HG02840 (cell line): ENCODE results near the gene THBS2.
"Not testable (repeated sequence)": the region's sequence is repeated elsewhere in the genome, so short reads cannot be mapped to it uniquely, and the experiment has no call there.

Source experiments
- ATAC-seq: cut with Tn5 transposase; IDR thresholded peaks from one replicate; pipeline ENCODE4 v1.9.1; 2021; ENCODE audit warnings: mild to moderate bottlenecking, moderate library complexity, moderate number of reproducible peaks; ENCODE audit not compliant: unreplicated experiment, low FRiP score

Gene THBS2

DNA sequence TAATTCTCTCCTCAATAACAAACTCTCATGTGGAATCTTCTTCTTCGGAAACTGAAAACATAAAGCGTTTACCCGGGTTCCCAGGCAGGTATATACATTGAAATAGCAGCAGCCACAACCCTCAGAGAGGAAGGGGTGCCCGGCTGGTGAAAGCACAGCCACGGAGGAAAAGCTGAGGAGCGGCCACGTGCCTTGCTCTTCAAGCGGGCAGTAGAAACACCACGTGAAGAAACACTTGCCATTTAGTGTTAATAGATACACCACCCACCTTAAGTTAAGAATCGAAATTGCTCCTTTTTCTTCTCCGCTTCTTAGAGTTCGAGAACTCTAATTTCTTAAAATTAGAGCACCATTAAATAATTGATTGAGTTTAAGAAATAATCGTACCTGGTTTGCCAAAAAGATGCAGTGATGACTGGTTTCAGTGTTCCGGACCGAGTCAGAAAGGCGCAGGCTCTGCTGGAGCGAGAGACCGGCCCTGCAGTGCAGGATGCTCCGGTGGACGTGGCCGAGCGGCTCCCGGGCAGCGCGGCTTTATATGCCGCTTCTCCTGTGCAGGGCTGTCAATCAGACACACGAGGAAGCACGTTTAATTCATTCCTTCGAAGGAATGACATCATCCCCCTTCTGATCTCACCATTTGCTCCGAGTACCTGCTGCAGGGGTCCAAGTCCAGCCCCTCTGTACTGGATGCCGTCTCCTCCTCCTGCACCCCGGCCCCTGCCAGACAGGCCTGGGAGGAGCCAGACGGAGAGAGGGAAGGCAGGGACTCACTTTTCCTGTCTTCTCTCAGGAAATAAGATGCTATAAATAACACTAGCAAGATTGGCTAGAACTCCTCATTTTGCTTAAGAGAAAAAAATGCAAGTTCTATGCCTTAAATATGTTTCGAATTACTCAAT is at the start of gene THBS2:
Gene THBS2, minus strand, starts transcription at position 510 of the 902 bp plus-strand sequence. CDS start 3,062 bp downstream, outside the sequence.
- ATAC-seq: no peak

GRCh38 chr6:169302716-169303115 is 49.1 kb upstream of the THBS2 start:
- no peak for ATAC-seq

GRCh38 chr6:169302255-169302654 is 48.6 kb upstream of the THBS2 start:
- ATAC-seq: no peak

GRCh38 chr6:169300916-169301315 is 47.3 kb upstream of the THBS2 start:
- ATAC-seq: no peak

GRCh38 chr6:169298626-169299025 is 45.0 kb upstream of the THBS2 start:
- ATAC-seq: not testable (repeated sequence)

- ATAC-seq: no peak
These were observed 43.0 kb upstream of the THBS2 start for GRCh38 chr6:169296622-169297021.

- no peak for ATAC-seq
These were observed 42.5 kb upstream of the THBS2 start for GRCh38 chr6:169296170-169296569.

DNA sequence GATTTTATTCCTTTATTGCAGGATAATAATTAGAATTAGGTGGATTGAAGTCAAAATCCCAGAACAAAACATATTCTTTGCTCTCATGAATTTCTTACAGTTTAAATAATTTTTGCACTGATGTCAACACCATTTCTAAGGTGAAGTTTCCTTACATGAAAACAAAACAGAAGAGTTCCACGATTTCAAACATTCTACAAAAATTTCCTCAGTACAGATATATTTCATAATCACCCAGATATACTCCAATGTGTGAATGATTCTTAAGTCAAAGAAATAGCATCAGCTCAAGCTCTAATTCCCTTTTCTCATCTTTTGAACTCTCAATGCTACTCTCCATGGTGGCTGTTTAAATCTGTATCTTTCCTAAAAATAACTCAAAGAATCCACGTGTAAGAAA is 39.5 kb upstream of the THBS2 start:
- ATAC-seq: no peak

DNA sequence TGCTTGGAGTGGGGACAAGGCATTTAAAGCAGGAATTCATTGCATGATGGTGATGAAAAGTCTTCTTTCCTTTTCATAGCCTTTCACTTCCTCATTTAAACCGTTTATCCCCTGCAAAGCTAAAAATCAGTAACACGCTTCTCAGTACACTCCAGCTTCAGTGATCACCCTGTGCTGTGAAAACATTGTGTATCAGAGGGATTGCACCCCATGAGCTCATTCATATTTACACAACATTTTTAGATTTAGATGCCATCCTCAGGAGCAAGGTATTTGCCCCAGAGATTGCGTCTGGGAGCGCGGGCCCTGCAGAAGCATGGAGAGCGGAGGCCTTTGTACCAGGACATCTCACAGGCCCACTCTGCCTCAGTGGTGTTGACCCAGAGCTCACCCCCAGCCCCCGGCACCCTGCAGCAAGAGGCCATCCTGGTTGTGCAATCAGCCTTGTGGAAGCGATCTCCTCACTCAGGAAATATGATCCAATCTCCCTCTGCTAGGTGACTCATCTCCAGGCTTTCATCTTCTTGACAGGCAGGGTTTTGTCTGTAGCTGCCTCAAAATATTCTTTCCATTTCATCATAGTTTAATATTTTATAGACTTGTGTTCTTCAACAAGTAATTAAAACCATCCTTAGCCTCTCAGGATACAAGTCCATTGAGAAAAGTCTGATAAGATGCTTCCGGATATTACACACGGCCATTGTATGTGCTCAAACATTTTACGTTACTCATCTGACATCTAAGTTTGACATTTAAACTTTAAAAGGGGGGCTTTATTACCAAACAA is 38.9 kb upstream of the THBS2 start:
- no peak for ATAC-seq

DNA sequence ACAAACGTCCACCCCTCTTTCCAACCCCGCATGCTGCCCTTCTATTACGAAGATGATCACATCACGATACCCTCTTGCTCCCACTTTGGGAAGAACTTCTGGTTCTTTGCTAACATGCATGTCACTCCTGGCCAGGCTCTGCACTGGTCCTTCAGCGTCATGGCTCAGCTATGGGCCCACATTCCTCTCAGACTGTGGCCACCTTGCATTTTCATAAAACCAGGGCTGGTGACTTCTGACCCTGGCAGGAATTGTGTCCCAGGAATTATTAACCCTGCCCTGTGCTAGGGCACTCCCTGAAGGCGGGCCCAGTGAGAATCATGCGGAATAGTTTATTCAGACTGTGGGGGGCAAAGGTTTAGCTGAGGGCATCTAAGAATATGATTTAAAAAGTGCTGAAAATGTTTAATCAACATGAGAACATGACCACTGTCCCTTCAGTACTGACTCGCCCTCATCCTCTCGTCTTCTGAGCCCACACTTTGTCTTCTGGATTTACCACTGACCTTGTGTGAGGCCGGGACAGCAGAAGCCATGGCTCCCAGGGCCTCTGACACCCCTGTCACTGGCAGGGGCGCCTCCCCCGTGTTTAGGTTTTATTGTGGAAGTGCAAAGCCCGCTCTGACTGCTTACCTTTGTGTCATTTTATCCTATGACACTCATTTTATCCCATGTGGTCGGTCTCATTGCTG is 38.1 kb upstream of the THBS2 start:
- no peak for ATAC-seq

- no peak for ATAC-seq
These were observed 37.5 kb upstream of the THBS2 start for GRCh38 chr6:169291148-169291547.

DNA sequence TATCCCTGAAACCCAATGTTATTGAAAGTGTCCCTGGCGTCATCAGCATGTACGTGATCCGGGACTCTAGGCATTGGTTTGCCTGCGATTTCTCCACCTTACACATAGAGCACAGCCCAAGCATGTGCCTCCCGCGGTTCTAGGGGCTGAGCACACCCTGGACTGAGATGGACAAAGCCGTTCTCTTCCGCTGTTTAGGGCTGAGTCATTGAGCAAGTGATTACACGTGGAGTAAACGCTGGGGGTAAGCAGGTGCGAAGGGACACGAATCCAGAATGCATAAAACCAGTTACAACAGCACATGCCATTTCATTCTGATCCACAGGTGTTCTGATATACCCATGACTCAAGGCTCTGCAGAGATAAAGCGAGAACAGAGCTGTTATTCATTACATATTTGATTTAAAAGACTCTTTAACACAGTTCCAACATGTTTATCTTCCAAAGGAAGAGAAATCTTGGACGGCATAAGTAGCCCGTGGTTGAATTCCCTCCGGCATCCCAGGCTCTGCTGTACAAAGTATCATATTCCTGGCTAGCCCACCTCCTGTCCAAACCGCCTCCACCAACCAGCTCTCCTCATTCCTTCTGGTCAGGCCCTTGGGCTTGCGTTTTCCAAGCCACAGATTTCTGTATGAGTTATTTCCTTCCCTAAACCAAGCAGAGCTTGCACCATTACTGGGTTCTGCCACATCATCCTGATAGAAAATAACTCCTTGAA is 36.1 kb upstream of the THBS2 start:
- no peak for ATAC-seq

GRCh38 chr6:169289257-169289618 is 35.6 kb upstream of the THBS2 start:
- ATAC-seq: no peak

DNA sequence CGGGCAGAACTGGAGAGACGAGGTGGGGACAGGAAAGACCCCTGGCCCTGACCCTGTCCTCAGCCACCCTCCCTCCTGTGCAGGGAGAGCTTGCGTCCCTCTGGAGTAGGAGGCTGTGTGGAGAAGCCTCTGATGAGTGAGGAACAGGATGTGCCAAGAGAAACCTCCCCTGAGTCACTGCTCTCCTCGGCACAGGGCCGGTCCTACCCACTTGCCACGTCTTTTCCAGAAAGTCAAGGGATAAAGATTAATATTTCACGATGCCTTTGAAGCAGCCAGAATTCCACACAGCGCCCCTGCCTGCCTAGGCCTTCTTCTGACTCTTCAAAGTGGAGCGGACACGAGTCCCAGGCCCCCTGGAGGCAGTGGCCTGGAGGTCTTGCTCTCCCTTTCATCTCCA is 34.9 kb upstream of the THBS2 start:
- no peak for ATAC-seq

DNA sequence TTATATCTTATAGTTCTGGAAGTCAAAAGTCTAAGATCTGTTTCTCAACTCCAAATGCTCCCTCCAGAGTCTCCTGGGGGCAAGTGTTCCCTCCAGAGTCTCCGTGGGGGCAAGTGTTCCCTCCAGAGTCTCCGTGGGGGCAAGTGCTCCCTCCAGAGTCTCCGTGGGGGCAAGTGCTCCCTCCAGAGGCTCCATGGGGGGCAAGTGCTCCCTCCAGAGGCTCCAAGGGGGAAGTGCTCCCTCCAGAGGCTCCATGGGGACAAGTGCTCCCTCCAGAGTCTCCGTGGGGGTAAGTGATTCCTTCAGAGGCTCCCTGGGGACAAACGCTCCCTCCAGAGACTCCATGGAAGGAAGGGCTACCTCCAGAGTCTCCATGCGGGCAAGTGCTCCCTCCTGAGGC is 34.0 kb upstream of the THBS2 start:
- no peak for ATAC-seq

DNA sequence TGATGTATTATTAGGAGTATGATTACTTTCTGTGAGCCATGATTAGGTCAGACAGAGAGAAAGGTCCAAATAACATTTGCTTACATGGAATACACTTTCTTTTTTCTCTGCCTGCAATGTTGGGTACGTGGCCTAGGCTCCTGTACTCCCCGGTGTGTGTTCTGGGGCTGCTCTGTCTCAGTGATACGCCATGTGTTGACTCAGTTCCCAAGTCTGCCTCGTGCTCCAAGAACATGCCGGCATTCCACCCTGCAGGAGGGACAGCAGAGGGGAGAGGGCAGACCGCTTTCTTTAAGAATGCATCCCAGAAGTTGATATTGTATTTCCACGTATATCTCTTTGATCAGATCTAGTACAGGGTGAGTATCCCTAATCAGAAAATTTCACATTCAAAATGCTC is 33.3 kb upstream of the THBS2 start:
- ATAC-seq: no peak

- ATAC-seq: no peak
These were observed 31.5 kb upstream of the THBS2 start for GRCh38 chr6:169285165-169285564.

DNA sequence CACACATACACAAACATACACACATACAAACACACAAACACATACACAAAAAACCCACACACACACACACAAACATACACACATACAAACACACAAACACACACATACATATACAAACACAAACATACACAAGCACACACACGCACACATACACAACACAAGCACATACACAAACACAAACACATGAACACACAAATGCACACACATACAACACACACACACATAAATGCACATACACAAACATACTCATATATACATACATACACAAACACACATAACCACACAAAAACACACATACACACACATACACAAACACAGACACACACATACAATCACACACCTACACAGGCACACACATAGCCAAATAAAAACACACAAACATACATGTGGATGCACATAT is 30.3 kb upstream of the THBS2 start:
- no peak for ATAC-seq

- ATAC-seq: no peak
These were observed 28.4 kb upstream of the THBS2 start for GRCh38 chr6:169282043-169282442.

GRCh38 chr6:169277619-169278018 is 24.0 kb upstream of the THBS2 start:
- no peak for ATAC-seq
